GM12891 (cell line): ENCODE results near the gene LRRFIP2.
A peak's percentile ranks its signal among the peaks of the same experiment; 100 is the strongest.

Source experiments
- DNase-seq: peaks from one replicate; pipeline ENCODE4 v3.0.0; 2011; ENCODE audit warnings: low spot score; ENCODE audit not compliant: insufficient read length
- FAIRE-seq: peaks from 2 replicates; lab custom pipeline; 2011; peaks lifted over from hg19 to GRCh38; lab: Jason Lieb, UNC
- PAX5 ChIP-seq: IDR thresholded peaks from 2 replicates; pipeline ENCODE4 v1.6.1; 2011; ENCODE audit warnings: low read length, moderate library complexity, mild to moderate bottlenecking; ENCODE audit not compliant: insufficient read depth, severe bottlenecking
- POLR2A ChIP-seq: IDR thresholded peaks from 2 replicates; pipeline ENCODE4 v1.6.1; 2011; ENCODE audit warnings: low read depth, low read length, control low read depth
- POLR2AphosphoS5 ChIP-seq: IDR thresholded peaks from 2 replicates; pipeline ENCODE4 v1.6.1; 2011; ENCODE audit warnings: low read depth, low read length, control low read depth
- POU2F2 ChIP-seq: IDR thresholded peaks from 2 replicates; pipeline ENCODE4 v1.6.1; 2011; ENCODE audit warnings: low read depth, mild to moderate bottlenecking, control low read depth, low read length, moderate library complexity
- SPI1 ChIP-seq: IDR thresholded peaks from 2 replicates; pipeline ENCODE4 v1.6.1; 2011; ENCODE audit warnings: low read depth, low read length, control low read depth
- TAF1 ChIP-seq: IDR thresholded peaks from 2 replicates; pipeline ENCODE4 v1.6.1; 2011; ENCODE audit warnings: low read depth, low read length, control low read depth

LRRFIP2 gene

GRCh38 chr3:37145611-37146010 is 28.8 kb downstream of the LRRFIP2 start:
- TF ChIP-seq POLR2AphosphoS5 = no peak
- TF ChIP-seq SPI1 = no peak
- no peak for TF ChIP-seq PAX5
- no peak for TF ChIP-seq TAF1
- TF ChIP-seq POLR2A = no peak
- no peak for TF ChIP-seq POU2F2
- FAIRE-seq (no peak), DNase-seq (no peak)

GRCh38 chr3:37144806-37145205 is 29.6 kb downstream of the LRRFIP2 start:
- TF ChIP-seq TAF1 (no peak), PAX5 (no peak), POLR2A (no peak), POLR2AphosphoS5 (no peak), POU2F2 (no peak), SPI1 (no peak)
- DNase-seq = no peak
- no peak for FAIRE-seq

- no peak for TF ChIP-seq PAX5
- no peak for TF ChIP-seq POU2F2
- TF ChIP-seq SPI1 = no peak
- no peak for TF ChIP-seq POLR2A
- no peak for TF ChIP-seq TAF1
- no peak for TF ChIP-seq POLR2AphosphoS5
- no peak for DNase-seq
- FAIRE-seq = no peak
Measured at GRCh38 chr3:37143821-37144220, 30.6 kb downstream of the LRRFIP2 start.

GRCh38 chr3:37141676-37142075 is 32.7 kb downstream of the LRRFIP2 start:
- TF ChIP-seq POLR2AphosphoS5 = no peak
- no peak for TF ChIP-seq POLR2A
- TF ChIP-seq TAF1 = no peak
- no peak for TF ChIP-seq SPI1
- TF ChIP-seq POU2F2 = no peak
- no peak for TF ChIP-seq PAX5
- no peak for DNase-seq
- FAIRE-seq = no peak

GRCh38 chr3:37140899-37141541 is 33.4 kb downstream of the LRRFIP2 start:
- FAIRE-seq (no peak), DNase-seq (no peak)
- TF ChIP-seq POLR2A (no peak), PAX5 (no peak), SPI1 (no peak), POU2F2 (no peak), POLR2AphosphoS5 (no peak), TAF1 (no peak)

- FAIRE-seq (no peak), DNase-seq (no peak)
- no peak for TF ChIP-seq TAF1
- TF ChIP-seq POLR2A = no peak
- TF ChIP-seq POU2F2 = no peak
- no peak for TF ChIP-seq SPI1
- TF ChIP-seq POLR2AphosphoS5 = no peak
- no peak for TF ChIP-seq PAX5
Measured at GRCh38 chr3:37139567-37140052, 34.8 kb downstream of the LRRFIP2 start.

GRCh38 chr3:37138816-37139215 is 35.6 kb downstream of the LRRFIP2 start:
- TF ChIP-seq POLR2A (no peak), SPI1 (no peak), PAX5 (no peak), POLR2AphosphoS5 (no peak), POU2F2 (no peak), TAF1 (no peak)
- DNase-seq (no peak), FAIRE-seq (no peak)

- FAIRE-seq (no peak), DNase-seq (no peak)
- no peak for TF ChIP-seq PAX5
- no peak for TF ChIP-seq SPI1
- TF ChIP-seq TAF1 = no peak
Measured at GRCh38 chr3:37137516-37137915, 36.9 kb downstream of the LRRFIP2 start.

- FAIRE-seq (no peak), DNase-seq (no peak)
- TF ChIP-seq TAF1 (no peak), PAX5 (no peak), POU2F2 (no peak)
Measured at GRCh38 chr3:37136067-37136466, 38.3 kb downstream of the LRRFIP2 start.

GRCh38 chr3:37135561-37135960 is 38.8 kb downstream of the LRRFIP2 start:
- TF ChIP-seq POU2F2 (no peak), PAX5 (no peak), SPI1 (no peak), POLR2AphosphoS5 (no peak), TAF1 (no peak), POLR2A (no peak)
- DNase-seq = no peak
- FAIRE-seq = peak; percentile 54

GRCh38 chr3:37132334-37132733 is 42.0 kb downstream of the LRRFIP2 start:
- TF ChIP-seq POLR2A (no peak), PAX5 (no peak), POLR2AphosphoS5 (no peak), POU2F2 (no peak), SPI1 (no peak), TAF1 (no peak)
- FAIRE-seq = no peak
- no peak for DNase-seq
